Fibroblast of lung (primary cell): ENCODE results near the gene LARP1.

ENCODE experiments used
- EZH2 ChIP-seq: IDR thresholded peaks from 2 replicates; pipeline ENCODE4 v1.5.1; 2012; ENCODE audit warnings: low read length, control low read depth, mild to moderate bottlenecking; ENCODE audit errors: missing control alignments
- TF ChIP-seq, protein P1 (sequence below), 2 donors: IDR thresholded peaks in 1 of 2; conservative IDR thresholded peaks in 1 of 2; 1 replicate in 1 of 2; 2 replicates in 1 of 2; pipeline ENCODE4 v1.5.1; 2011 to 2012; ENCODE audit warnings: low read length in 2 of 2, control low read depth in 1 of 2, inconsistent platforms in 1 of 2, low read depth in 1 of 2, mild to moderate bottlenecking in 1 of 2

DNA sequence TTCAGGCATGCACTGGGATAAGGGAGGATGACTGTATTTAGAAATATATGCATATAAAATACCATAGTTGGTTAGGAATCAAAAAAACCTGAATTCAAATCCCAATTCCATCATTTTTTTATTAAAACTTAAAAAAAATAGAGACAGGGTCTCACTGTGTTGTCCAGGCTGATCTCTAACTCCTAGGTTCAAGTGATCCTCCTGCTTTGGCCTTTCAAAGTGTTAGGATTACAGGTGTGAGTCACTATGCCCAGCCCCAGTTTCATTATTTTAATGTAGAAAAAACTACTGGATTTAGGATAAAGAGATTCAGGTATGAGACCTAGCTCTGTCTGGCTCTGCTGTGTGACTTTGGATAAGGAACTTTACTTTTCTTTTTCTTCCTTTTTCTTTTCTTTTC lies 3.3 kb upstream of the LARP1 start:
- TF ChIP-seq, protein P1, sequence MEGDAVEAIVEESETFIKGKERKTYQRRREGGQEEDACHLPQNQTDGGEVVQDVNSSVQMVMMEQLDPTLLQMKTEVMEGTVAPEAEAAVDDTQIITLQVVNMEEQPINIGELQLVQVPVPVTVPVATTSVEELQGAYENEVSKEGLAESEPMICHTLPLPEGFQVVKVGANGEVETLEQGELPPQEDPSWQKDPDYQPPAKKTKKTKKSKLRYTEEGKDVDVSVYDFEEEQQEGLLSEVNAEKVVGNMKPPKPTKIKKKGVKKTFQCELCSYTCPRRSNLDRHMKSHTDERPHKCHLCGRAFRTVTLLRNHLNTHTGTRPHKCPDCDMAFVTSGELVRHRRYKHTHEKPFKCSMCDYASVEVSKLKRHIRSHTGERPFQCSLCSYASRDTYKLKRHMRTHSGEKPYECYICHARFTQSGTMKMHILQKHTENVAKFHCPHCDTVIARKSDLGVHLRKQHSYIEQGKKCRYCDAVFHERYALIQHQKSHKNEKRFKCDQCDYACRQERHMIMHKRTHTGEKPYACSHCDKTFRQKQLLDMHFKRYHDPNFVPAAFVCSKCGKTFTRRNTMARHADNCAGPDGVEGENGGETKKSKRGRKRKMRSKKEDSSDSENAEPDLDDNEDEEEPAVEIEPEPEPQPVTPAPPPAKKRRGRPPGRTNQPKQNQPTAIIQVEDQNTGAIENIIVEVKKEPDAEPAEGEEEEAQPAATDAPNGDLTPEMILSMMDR (conservative IDR thresholded peaks at IDR 0.05 in 1 of 2, IDR thresholded peaks at IDR 0.05 in 1 of 2; ENCODE audit: low read depth in 1 of 2, low read length in 2 of 2), result no peak
- TF ChIP-seq EZH2, result no peak
